Mesendoderm (in vitro differentiated cells): ENCODE results near the gene PTGDS.

Experiments
- DNase-seq: peaks from one replicate; pipeline ENCODE4 v3.0.0; 2013
- H2AK5ac ChIP-seq: 2 replicates; pipeline ENCODE4 v1.6.1; 2013; ENCODE audit warnings: low read length, inconsistent platforms
- H2BK120ac ChIP-seq: 2 replicates; pipeline ENCODE4 v1.6.1; 2013; ENCODE audit warnings: low read depth, mild to moderate bottlenecking, low read length, moderate library complexity, mixed read lengths
- H2BK15ac ChIP-seq: replicated peaks from 2 replicates; pipeline ENCODE4 v1.6.1; 2013; ENCODE audit warnings: low read depth, mild to moderate bottlenecking, moderate library complexity
- H2BK5ac ChIP-seq: 2 replicates; pipeline ENCODE4 v1.6.1; 2013; ENCODE audit warnings: low read length, inconsistent platforms
- H3K18ac ChIP-seq: 2 replicates; pipeline ENCODE4 v1.6.1; 2013; ENCODE audit warnings: mild to moderate bottlenecking, low read length, mixed read lengths
- H3K23ac ChIP-seq: one replicate; pipeline ENCODE4 v1.6.1; 2013; ENCODE audit warnings: low read length
- H3K27ac ChIP-seq: 2 replicates; pipeline ENCODE4 v1.5.1; 2013; ENCODE audit warnings: low read depth, mild to moderate bottlenecking, inconsistent platforms, low read length, moderate library complexity
- H3K27me3 ChIP-seq: 2 replicates; pipeline ENCODE4 v1.6.1; 2013; ENCODE audit warnings: low read length, control low read depth, mild to moderate bottlenecking, inconsistent platforms; ENCODE audit not compliant: insufficient read depth, poor library complexity
- H3K36me3 ChIP-seq: 2 replicates; pipeline ENCODE4 v1.6.1; 2013; ENCODE audit warnings: low read length, inconsistent platforms; ENCODE audit not compliant: control insufficient read depth, insufficient read depth
- H3K4ac ChIP-seq: one replicate; pipeline ENCODE4 v1.6.1; 2013; ENCODE audit warnings: low read depth, mild to moderate bottlenecking, low read length, moderate library complexity
- H3K4me1 ChIP-seq: 2 replicates; pipeline ENCODE4 v1.6.1; 2013; ENCODE audit warnings: low read depth, low read length, inconsistent platforms; ENCODE audit not compliant: control insufficient read depth
- H3K4me2 ChIP-seq: 2 replicates; pipeline ENCODE4 v1.6.1; 2013; ENCODE audit warnings: low read length
- H3K4me3 ChIP-seq: 2 replicates; pipeline ENCODE4 v1.5.1; 2013; ENCODE audit warnings: mild to moderate bottlenecking, low read length
- H3K56ac ChIP-seq: one replicate; pipeline ENCODE4 v1.6.1; 2013; ENCODE audit warnings: low read length
- H3K79me1 ChIP-seq: 2 replicates; pipeline ENCODE4 v1.6.1; 2013; ENCODE audit warnings: low read length, inconsistent platforms
- H3K79me2 ChIP-seq: 2 replicates; pipeline ENCODE4 v1.6.1; 2013; ENCODE audit warnings: mild to moderate bottlenecking, low read length; ENCODE audit not compliant: control insufficient read depth, insufficient read depth
- H3K9ac ChIP-seq: 2 replicates; pipeline ENCODE4 v1.6.1; 2013; ENCODE audit warnings: low read length, inconsistent platforms
- H4K5ac ChIP-seq: one replicate; pipeline ENCODE4 v1.6.1; 2013; ENCODE audit warnings: low read length
- H4K8ac ChIP-seq: one replicate; pipeline ENCODE4 v1.6.1; 2013; ENCODE audit warnings: low read depth, mild to moderate bottlenecking, control low read depth, low read length, moderate library complexity
- WGBS: extraction: QIAGEN DNeasy Blood & Tissue Kit; methylation state at CpG from one replicate; pipeline ENCODE4 v1.1.7; 2013; ENCODE audit warnings: low lambda C conversion rate, missing lambda C conversion rate; ENCODE audit not compliant: insufficient coverage; ENCODE audit errors: extremely low coverage; 5-methylcytosine and 5-hydroxymethylcytosine counted together

The PTGDS gene

DNA sequence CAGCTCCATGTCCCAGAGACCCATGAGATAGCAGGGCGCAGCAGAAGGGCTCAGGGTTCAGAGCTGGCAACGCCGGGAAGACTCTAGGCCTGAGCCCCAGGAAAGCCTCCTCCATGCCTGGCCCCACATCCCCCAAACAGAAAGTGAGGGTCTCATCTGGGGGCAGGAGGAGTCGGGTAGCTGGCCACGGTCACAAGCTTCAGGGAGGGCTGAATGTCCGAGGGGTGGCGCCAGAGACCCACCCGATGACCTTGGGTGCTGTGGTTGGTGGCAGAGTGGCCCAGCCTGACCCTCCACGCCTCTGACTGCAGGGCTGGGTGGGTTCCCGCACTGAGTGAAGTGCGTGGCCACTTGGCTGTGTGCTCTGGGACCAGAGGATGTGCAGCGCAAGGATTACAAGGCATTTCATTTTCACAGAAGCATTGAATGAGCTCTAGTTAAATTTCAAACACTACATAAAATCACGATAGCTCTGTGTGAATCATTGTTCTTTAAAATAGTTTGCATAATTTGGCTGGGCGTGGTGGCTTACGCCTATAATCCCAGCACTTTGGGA is 29.3 kb upstream of the PTGDS start:
- Histone ChIP-seq H2BK15ac (no peak overlapping the region), H3K9ac (no peak overlapping the region), H2AK5ac (no peak overlapping the region), H4K8ac (no peak overlapping the region), H3K4me2 (no peak overlapping the region), H3K27me3 (no peaks in the 10 kb centered on the region), H3K79me2 (peaks cover 3% of the 10 kb centered on the region), H3K79me1 (peaks cover 2% of the 10 kb centered on the region), H3K4ac (no peak overlapping the region), H3K4me3 (no peak overlapping the region), H2BK120ac (no peak overlapping the region), H3K18ac (no peak overlapping the region), H2BK5ac (no peak overlapping the region), H3K4me1 (no peaks in the 10 kb centered on the region), H3K27ac (no peak overlapping the region), H3K23ac (no peak overlapping the region), H4K5ac (no peak overlapping the region), H3K36me3 (no peaks in the 10 kb centered on the region), H3K56ac (no peak overlapping the region)
- DNase-seq: peak; percentile 69
- WGBS: no CpG with 5 or more reads among the region's 15 CpGs

DNA sequence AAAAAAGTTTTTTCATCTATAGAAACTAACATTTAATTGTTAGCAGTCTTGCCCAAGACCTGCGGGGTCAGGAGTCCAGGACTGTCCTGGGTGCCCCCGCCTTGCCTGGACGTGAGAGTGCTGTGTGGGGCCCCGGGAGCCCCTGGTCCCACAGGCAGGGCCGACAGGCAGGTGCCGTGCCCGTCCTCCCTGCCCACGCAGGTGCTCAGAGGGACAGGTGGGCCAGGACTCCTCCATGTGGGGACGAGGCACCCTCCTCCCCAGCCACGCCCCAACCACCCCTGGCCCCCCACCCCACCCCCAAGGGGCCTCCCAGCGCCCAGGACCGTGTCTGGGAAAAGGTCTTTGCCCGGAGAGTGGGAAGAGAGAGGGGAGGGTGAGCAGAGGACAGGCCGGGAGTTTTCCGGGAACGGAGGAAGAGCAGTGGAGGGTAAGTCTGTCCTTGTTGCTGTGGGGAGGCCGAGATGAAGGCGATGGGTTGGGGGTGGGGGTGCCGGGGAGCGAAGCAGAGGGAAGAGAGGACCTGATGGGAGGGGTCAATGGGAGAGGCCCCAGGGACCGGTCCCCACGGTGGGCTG is 28.0 kb upstream of the PTGDS start:
- H3K18ac ChIP-seq: peak overlapping the region; percentile 19
- no peak overlapping the region for H3K4me3 ChIP-seq

DNA sequence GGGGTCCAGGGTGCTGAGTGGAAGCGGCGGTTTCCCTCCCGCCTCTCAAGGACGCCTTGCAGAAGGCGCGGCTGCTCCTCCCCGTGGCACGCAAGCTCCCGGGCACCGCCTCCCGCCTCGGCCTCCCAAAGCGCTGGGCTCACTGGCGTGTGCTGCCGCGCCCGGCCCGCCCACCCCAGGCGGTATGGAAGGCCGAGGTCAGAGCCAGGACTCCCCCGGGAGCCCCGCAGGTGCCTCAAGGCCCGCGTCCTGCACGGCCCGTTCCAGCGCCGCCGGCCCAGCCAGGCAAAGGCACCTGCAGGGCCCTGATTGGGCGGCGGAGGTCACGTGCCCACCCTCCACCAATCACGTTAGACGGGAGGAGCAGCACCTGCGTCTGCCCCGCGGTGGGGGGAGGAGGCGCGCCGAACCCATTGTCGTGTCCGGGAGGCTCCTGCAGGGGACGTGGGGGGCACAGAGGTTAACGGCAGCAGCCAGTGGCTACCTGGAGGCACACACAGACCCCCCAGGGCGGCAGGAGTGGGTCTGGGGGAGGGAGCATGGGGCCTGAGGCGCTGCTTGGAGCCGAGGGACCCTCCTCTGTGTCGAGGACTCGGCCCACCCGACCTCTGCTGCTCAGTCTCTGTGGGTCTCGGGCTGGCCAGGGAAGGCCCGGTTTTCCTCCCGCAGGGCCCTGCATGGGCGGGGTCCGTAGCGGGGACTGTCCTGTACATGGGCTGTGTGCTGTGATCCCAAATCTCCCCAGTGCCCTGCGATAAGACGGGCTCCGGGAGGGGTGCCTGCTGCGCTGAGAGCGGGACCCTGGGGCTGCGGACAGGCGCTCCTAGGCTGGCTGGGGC is 27.3 kb upstream of the PTGDS start:
- WGBS: no CpG with 5 or more reads among the region's 63 CpGs
- Histone ChIP-seq H2BK120ac (no peak overlapping the region), H2BK15ac (no peak overlapping the region), H2BK5ac (no peak overlapping the region), H3K18ac (no peak overlapping the region), H4K8ac (no peak overlapping the region), H4K5ac (no peak overlapping the region), H3K79me2 (no peaks in the 10 kb centered on the region), H3K4me2 (peak overlapping the region; percentile 73), H3K27me3 (no peaks in the 10 kb centered on the region), H3K9ac (peak overlapping the region; percentile 62), H3K36me3 (no peaks in the 10 kb centered on the region), H3K4me1 (no peaks in the 10 kb centered on the region), H3K23ac (no peak overlapping the region), H3K4ac (peak overlapping the region; percentile 8), H2AK5ac (no peak overlapping the region), H3K4me3 (no peak overlapping the region), H3K56ac (peak overlapping the region; percentile 85), H3K27ac (peak overlapping the region; percentile 22), H3K79me1 (no peaks in the 10 kb centered on the region)
- DNase-seq: peak; percentile 94

More for the DNA sequence above, 28.0 kb upstream of the PTGDS start:
- DNase-seq: no peak
- Histone ChIP-seq H2BK15ac (no peak overlapping the region), H3K9ac (peak overlapping the region; percentile 46), H3K4ac (peak overlapping the region; percentile 5), H3K4me1 (no peaks in the 10 kb centered on the region), H2AK5ac (no peak overlapping the region), H3K4me2 (peak overlapping the region; percentile 25), H3K79me2 (no peaks in the 10 kb centered on the region), H2BK5ac (no peak overlapping the region), H3K23ac (no peak overlapping the region), H3K27me3 (no peaks in the 10 kb centered on the region), H3K36me3 (no peaks in the 10 kb centered on the region), H3K27ac (no peak overlapping the region), H4K8ac (no peak overlapping the region), H3K56ac (peak overlapping the region; percentile 85), H3K79me1 (no peaks in the 10 kb centered on the region), H4K5ac (no peak overlapping the region), H2BK120ac (no peak overlapping the region)
- no CpG with 5 or more reads among the region's 22 CpGs for WGBS

DNA sequence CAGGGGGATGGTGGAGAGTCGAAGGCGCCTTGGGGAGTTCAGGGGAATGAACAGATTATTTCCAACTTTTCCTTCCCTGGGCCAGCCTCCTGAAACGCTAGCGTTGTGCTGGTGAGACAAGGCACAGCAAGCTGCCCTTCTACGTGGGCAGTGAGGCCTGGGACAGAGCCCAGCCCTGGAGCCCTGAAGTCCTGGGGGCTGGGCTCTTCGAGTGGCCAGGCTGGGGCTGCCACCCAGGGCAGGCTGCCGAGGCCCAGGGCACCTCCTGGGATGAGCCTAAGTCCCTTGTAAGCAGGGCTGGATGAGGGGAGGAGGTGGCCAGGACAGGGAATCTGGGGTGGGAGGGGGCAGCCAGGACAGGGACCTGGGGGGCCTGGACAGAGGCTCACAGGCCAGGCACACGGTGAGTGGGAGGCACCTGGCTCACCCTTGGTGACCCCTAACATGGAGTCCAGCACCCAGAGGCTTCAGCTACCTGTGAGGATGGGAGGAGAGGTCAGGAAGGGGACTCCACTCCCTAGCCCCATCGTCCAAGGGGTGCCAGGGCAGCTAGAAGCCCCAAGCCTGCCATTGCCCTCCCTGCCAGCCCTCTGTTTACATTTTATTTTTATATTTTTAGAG is 26.5 kb upstream of the PTGDS start:
- no peak overlapping the region for H3K18ac ChIP-seq
- no peaks in the 10 kb centered on the region for H3K79me1 ChIP-seq
- no peaks in the 10 kb centered on the region for H3K79me2 ChIP-seq
- no peak overlapping the region for H2AK5ac ChIP-seq
- H4K5ac ChIP-seq: no peak overlapping the region
- H3K4me1 ChIP-seq: no peaks in the 10 kb centered on the region
- H3K36me3 ChIP-seq: no peaks in the 10 kb centered on the region
- no peak overlapping the region for H3K27ac ChIP-seq
- H3K56ac ChIP-seq: peak overlapping the region; percentile 80
- H3K9ac ChIP-seq: peak overlapping the region; percentile 62
- H2BK120ac ChIP-seq: no peak overlapping the region
- H3K4ac ChIP-seq: peak overlapping the region; percentile 8
- H2BK15ac ChIP-seq: no peak overlapping the region
- H4K8ac ChIP-seq: no peak overlapping the region
- no peak for DNase-seq
- H3K23ac ChIP-seq: no peak overlapping the region
- H3K4me3 ChIP-seq: no peak overlapping the region
- WGBS: no CpG with 5 or more reads among the region's 9 CpGs
- H3K27me3 ChIP-seq: no peaks in the 10 kb centered on the region
- no peak overlapping the region for H3K4me2 ChIP-seq
- no peak overlapping the region for H2BK5ac ChIP-seq

DNA sequence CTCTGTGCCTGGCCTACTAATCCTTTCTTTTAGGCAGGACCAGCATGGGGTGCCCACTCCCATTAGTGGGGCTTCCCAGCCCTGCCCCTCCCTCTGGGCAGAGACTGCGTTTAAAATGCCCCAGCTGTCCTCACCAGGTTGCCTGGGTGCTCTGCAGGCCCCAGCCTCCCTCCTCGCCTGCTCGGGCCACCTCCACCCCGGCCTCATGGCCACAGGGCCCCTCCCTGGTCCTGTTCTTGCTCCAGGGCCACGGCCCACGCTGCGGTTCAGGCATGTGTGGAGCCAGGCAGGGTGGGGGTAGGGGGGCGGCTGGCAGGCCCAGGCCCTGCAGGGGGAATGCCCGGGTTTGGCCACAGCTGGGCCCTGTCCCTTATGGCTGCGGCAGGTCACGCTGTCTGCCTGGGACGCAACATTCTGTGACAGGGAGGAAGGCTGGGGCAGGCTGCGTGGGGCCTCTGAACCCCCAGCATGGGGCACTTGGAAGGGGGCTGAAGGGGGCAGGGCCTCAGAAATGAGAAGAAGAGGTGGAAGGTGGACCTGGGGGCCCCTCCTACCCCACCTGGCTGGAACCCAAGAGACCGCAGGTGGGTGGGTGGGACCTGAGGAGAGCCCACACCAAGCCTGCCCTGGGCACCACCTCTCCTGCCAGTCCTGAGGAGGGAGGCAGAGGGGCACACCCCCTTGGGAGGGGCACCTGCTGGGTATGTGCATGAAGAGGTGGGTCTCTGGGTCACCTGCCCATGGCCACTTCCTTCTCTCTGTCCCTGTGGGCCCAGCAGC is 25.6 kb upstream of the PTGDS start, which contains the start of gene LCN12:
Gene LCN12 (plus strand): TSS at position 733 of the 780 bp plus-strand sequence. CDS start 55 bp downstream, outside the sequence.
- Histone ChIP-seq H3K27me3 (no peaks in the 10 kb centered on the region), H2AK5ac (no peak within 1 kb of the TSS), H3K27ac (no peak within 1 kb of the TSS), H4K8ac (no peak within 1 kb of the TSS), H3K23ac (no peak within 1 kb of the TSS), H3K56ac (no peak within 1 kb of the TSS), H3K9ac (no peak within 1 kb of the TSS), H3K79me2 (no peaks in the 10 kb centered on the region), H3K36me3 (no peaks in the 10 kb centered on the region), H4K5ac (no peak within 1 kb of the TSS), H3K4me2 (no peak within 1 kb of the TSS), H2BK120ac (no peak within 1 kb of the TSS), H3K4me3 (no peak within 1 kb of the TSS), H2BK15ac (no peak within 1 kb of the TSS), H3K4ac (no peak within 1 kb of the TSS), H3K79me1 (no peaks in the 10 kb centered on the region), H2BK5ac (no peak within 1 kb of the TSS), H3K4me1 (no peaks in the 10 kb centered on the region), H3K18ac (no peak within 1 kb of the TSS)
- WGBS: no CpG with 5 or more reads among the region's 14 CpGs
- DNase-seq: no peak
